ENCODE results near the gene CISTR.

The CISTR gene

DNA sequence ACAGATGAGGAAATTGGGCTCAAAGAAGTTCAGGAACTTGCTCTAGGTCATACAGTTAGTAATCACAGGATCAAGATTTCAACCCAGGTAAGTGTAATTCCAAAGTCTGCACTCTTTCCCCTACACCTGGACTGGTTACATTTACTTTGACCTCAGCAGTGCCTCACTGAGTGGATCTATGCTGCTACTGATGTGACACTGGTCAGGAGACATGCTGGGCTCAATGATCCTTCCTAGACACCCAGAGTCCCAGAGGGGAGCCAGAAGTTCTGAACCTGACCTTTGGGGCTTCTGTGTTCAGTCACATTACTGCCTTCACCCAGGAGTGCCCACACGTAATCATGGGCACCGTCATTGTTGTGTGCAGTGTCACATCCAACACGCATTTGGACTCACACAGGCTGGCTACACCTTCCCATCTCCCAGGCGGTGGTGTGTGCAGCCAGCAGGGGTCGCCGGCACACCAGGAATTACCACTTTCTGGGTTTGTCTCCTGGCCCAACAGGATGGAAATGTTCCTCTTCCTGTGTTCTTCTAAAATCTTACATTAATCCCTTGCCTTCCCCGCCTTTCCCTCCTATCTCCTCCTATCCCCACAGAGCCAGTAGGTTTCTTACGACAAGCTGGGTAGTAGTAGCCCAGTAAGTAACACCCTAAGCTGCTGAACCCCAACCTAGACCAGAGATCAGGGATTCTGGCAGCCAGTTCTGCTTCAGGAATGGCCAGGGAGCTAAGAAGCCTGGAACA lies 50.1 kb downstream of the CISTR start:
- DNase-seq, result peak; percentile 77
- peaks cover 67% of the 10 kb centered on the region for H3K27me3 ChIP-seq (replicated peaks)
- H3K27ac ChIP-seq, result no peak overlapping the region

DNA sequence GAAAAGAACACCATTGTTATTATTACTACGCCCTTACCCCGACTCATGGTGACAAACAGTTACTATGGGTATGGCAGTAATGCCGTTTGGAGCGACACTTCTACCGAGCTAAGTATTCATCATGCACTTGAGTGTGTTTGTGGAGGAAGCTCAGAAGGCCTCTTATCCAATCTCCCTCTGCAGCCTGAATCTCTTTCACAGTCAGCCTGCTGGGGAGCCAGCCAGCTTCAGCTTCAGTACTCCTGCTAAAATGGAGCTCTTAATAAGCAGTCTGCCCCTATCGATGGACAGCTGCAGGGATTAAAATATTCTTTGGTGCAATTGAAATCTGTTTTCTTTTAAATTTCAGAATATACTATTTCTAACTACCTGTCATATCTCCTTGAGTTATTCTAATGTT lies 51.2 kb downstream of the CISTR start:
- Histone ChIP-seq H3K27ac (no peak overlapping the region), H3K27me3 (replicated peaks) (peaks cover 61% of the 10 kb centered on the region), H3K4me3 (ENCODE audit: low read depth, low read length) (no peak overlapping the region), H3K36me3 (replicated peaks) (no peaks in the 10 kb centered on the region)
- DNase-seq, result no peak
- in situ Hi-C loops (cut with HindIII; ENCODE audit: low pct_ligation_motif_present, low sequenced_read_pairs), result no loop called here
- TF ChIP-seq, protein P1, sequence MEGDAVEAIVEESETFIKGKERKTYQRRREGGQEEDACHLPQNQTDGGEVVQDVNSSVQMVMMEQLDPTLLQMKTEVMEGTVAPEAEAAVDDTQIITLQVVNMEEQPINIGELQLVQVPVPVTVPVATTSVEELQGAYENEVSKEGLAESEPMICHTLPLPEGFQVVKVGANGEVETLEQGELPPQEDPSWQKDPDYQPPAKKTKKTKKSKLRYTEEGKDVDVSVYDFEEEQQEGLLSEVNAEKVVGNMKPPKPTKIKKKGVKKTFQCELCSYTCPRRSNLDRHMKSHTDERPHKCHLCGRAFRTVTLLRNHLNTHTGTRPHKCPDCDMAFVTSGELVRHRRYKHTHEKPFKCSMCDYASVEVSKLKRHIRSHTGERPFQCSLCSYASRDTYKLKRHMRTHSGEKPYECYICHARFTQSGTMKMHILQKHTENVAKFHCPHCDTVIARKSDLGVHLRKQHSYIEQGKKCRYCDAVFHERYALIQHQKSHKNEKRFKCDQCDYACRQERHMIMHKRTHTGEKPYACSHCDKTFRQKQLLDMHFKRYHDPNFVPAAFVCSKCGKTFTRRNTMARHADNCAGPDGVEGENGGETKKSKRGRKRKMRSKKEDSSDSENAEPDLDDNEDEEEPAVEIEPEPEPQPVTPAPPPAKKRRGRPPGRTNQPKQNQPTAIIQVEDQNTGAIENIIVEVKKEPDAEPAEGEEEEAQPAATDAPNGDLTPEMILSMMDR (IDR thresholded peaks at IDR 0.05; ENCODE audit: low read depth, low read length, missing control alignments), result no peak

More for the DNA sequence above, 50.1 kb downstream of the CISTR start:
- Histone ChIP-seq H3K36me3 (replicated peaks) (no peaks in the 10 kb centered on the region), H3K4me3 (ENCODE audit: low read depth, low read length) (no peak overlapping the region)
- in situ Hi-C loops (cut with HindIII; ENCODE audit: low pct_ligation_motif_present, low sequenced_read_pairs), result no loop called here
- TF ChIP-seq, protein P1 (IDR thresholded peaks at IDR 0.05; ENCODE audit: low read depth, low read length, missing control alignments), result peak; percentile 99

DNA sequence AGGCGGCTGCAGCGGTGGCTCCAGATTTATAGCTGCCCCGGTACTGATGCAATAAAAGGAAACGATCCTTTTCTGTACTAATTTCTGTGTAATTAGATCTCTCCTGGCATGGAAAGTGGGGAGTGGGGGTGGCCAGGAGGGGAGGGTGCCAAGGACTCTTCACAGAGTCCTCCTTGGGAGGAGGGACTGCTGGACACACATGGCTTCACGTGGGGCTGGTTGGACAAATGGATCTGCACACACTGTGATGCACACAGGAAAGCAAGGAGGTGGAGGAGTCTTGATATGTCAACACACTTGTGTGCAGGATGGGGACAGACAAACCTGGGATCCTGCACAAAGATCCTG lies 52.1 kb downstream of the CISTR start:
- Histone ChIP-seq H3K27me3 (replicated peaks) (peaks cover 56% of the 10 kb centered on the region), H3K27ac (no peak overlapping the region), H3K36me3 (replicated peaks) (no peaks in the 10 kb centered on the region), H3K4me3 (ENCODE audit: low read depth, low read length) (no peak overlapping the region)
- TF ChIP-seq, protein P1 (IDR thresholded peaks at IDR 0.05; ENCODE audit: low read depth, low read length, missing control alignments), result no peak
- DNase-seq, result no peak
- in situ Hi-C loops (cut with HindIII; ENCODE audit: low pct_ligation_motif_present, low sequenced_read_pairs), result no loop called here

DNA sequence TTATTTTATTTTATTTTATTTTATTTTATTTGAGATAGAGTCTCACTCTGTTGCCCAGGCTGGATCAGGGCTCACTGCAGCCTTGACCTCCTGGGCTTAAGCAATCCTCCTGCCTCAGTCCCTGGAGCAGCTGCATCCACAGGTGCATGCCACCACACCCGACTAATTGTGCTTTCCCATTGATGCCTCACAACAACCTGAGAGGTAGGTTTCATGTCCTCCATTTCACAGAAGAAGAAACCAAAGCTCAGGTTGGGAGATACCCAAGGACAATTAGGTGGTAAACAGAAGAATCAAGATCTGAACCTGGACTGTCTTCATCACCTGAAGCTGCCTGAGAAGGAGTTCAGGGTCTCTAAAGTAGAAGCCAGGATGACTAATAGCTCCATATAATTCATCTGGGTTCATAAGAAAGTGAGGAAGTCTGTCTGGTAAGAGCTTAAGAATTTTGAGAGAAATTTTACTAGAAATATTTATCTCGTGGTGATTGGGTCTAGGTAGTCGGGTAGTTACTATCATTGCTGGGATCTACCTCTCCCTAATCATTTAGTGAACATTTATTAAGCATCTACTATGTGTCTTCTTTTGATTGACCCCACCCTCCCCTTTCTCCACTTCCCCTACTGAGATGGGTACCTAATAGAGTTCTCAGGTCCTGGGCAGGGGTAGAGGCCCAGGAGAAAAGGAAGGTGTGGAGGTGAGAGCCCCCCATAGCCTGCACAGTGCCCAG lies 52.7 kb downstream of the CISTR start:
- DNase-seq, result no peak
- no peak overlapping the region for H3K27ac ChIP-seq
- H3K36me3 ChIP-seq (replicated peaks), result no peaks in the 10 kb centered on the region
- in situ Hi-C loops (cut with HindIII; ENCODE audit: low pct_ligation_motif_present, low sequenced_read_pairs), result no loop called here
- H3K4me3 ChIP-seq (ENCODE audit: low read depth, low read length), result no peak overlapping the region
- peaks cover 51% of the 10 kb centered on the region for H3K27me3 ChIP-seq (replicated peaks)
- TF ChIP-seq, protein P1 (IDR thresholded peaks at IDR 0.05; ENCODE audit: low read depth, low read length, missing control alignments), result no peak

DNA sequence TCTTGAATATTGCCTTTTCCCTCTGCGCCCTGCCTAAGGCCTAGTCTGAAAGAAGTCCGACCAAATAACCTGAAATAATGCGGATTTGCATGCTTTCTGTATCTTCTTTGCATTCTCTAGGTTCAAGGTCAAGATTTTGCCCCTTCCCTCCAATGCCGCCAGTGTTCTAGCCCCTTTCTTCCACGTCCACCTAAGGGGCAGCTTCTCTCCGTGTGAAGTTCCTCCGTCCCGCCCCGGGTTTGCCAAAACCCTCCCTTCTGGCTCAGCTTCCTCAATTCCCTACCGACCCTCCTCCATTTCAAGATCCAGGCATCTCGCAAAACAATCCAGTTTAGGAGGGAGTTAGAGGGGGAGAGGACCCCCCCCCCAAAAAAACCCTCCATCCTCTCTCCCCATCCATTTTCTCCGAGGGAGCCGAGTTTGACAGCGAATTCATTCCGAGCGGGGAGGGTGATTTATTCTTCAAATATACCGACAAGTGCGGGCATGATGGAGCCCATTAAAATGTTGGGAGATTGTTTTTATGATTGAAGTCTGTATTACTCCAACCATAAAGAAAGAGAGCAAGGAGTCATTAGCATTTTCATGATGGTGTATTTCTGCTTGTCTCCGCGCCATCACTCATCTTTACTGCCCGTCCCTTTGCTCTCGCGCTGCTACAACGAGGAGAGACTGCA lies 55.0 kb downstream of the CISTR start:
- in situ Hi-C loops (cut with HindIII; ENCODE audit: low pct_ligation_motif_present, low sequenced_read_pairs), result no loop called here
- TF ChIP-seq, protein P1 (IDR thresholded peaks at IDR 0.05; ENCODE audit: low read depth, low read length, missing control alignments), result no peak
- Histone ChIP-seq H3K27me3 (replicated peaks) (peaks cover 32% of the 10 kb centered on the region), H3K36me3 (replicated peaks) (no peaks in the 10 kb centered on the region), H3K27ac (no peak overlapping the region), H3K4me3 (ENCODE audit: low read depth, low read length) (peak overlapping the region; percentile 27)
- no peak for DNase-seq
